Fibroblast of skin of scalp (primary cell): ENCODE measurements around the gene ADD3.

Experiments used
- DNase-seq: peaks from one replicate; pipeline ENCODE4 v3.0.0-alpha.2; 2013

Gene ADD3

GRCh38 chr10:110158051-110159005 is 150.5 kb downstream of the ADD3 start:
- DNase-seq: no peak

- DNase-seq: no peak
These were observed 152.3 kb downstream of the ADD3 start for GRCh38 chr10:110160081-110160480.

GRCh38 chr10:110160522-110160921 is 152.7 kb downstream of the ADD3 start:
- no peak for DNase-seq

- DNase-seq: no peak
These were observed 155.0 kb downstream of the ADD3 start for GRCh38 chr10:110162741-110163145.

- no peak for DNase-seq
These were observed 155.5 kb downstream of the ADD3 start for GRCh38 chr10:110163192-110163773.

DNA sequence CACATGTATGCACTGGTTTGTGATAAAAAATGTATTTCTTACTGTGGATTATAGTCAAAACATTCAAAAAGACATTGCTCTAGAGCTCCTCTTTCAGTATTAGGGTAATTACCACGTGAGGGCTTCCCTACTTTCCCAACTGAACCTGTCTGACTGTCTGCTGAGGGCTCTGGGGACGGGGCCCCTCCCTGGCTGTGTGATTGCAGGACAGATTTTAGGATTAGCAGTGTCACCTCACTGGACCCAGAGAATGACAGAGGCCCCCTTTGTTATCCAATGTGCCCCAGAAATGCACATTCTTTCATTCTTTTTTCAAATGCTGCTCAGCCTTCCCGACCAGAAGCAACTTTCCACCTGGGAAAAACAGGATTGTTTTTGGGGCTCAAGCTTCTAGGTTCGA is 156.1 kb downstream of the ADD3 start:
- no peak for DNase-seq

- no peak for DNase-seq
These were observed 157.5 kb downstream of the ADD3 start for GRCh38 chr10:110165239-110165638.

DNA sequence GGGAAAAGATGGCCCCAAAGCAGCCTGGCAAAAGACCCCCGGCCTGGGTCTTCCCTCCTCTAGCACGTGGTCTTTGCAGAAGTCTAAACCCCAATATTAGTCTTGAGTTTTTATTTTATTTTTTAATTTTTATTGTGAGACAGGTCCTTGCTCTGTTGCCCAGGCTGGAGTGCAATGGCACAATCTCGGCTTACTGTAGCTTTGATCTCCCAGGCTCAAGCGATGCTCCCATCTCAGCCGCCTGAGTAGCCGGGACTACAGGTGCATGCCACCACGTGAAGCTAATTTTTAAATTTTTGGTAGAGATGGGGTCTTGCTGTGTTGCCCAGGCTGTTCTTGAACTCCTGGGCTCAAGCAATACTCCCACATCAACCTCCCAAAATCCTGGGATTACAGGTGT is 159.4 kb downstream of the ADD3 start:
- no peak for DNase-seq

DNA sequence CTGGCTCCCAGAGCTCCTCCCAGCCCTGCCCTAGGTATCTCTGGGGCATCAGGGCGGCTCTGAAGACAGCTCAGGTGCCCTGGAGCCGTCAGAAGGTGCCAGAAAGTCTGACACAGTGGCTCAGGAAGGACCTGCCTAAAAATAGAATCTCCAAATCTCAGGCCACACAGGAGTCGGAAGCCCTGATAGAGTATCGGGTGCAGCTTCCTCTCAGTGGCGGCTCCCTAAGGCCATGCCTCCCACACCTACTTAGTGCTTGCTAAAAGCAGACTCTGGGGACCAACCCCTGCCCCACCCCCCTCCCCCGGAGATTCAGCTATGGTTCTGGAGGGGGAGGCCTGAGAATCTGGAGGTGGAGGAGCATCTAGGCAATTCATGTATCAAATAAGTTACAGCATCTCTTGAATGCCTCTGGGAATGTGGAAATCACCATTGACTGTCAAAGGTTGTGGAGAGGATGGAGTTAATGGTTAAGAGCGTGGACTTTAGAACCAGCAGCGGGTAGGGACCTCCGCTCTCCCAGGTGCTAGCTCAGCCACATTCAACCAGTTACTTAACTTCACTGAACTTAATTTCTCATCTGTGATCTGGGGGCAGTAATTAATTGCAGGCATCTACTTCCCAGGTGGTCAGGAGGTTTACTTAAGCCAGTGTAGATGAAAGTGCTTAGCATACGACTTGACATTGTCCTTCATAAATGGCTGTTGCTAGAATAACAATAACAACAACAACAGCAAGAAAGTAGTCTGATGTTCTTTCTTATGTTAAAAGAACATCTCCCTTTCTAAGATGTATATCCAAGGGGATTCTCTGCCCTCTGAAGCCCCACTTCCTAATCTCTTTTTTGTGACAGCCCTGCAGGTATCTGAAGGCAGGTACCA is 161.1 kb downstream of the ADD3 start:
- no peak for DNase-seq

DNA sequence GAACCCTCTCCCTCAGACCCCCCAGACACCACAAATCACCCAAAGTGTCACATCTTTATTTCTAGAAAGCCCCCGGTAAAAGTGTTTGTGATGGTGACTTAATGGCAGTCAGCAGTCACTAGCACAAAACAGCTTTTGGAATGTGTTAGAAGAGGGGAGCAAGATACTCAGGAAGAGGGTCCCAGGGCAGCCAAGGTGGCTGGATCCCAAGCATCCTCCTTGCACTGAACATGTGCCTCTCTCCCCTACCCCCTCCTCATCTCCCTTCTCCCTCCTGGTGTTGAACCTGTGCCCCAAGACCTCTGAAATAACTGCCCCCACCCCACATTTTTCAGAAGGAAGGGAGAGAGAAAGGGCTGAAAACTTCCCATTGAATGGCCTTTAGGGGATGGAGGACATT is 161.8 kb downstream of the ADD3 start:
- DNase-seq: no peak

GRCh38 chr10:110170142-110170971 is 162.6 kb downstream of the ADD3 start:
- DNase-seq: no peak

DNA sequence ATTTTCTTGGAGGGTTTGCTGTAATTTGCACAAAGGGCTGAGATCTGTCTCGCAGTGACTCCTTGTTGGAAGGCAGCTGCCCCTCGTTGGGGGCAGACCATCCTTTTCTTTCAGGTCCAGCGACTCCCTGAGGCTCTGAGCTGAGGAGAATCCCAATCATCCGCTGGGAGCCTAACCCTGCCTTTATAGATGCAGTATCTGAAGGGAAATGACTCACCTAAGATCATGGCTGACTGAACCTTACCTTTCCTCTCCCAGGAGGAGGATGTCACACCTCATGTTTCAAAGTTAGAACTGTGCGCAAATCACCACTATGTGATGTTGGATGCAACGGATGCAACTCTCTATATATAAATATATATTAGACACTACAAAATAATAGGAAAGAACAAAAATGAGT is 163.2 kb downstream of the ADD3 start:
- DNase-seq: no peak

DNA sequence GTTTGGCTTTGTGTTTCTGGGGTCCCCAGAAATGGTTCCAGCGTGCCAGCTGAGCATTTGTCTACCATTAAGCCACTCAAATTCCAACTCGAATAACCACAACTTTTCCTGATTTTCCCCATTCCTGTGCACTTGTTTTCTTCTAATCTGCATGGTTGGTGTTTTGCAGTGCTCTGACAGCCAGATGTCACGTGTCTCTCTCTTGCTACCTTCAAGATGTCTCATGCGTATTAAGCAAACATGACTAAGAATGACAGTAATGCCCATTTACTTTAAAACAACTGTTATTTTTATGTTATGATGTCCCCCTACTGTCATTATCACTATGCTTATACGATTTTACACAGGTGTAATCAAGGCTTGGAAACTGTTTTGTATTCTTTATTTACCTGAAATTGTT is 164.4 kb downstream of the ADD3 start:
- no peak for DNase-seq

DNA sequence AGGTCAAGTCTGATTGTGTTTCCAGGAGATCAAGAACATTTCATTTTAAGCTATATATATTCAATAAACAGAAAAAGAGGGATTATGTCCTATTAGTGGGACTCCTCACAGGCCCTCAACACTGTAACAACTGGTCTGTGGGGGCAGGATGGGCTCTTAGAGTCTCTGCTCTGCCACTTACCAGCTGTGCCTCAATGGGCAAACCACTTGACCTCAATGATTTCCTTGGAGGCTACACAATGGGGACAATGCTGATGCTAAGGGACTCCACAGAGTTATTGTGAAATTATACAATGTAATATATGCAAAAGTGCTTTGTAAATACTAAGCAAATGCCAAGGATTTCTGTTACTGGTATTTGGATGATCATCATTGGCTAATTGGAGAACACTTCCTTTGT is 166.4 kb downstream of the ADD3 start:
- no peak for DNase-seq

GRCh38 chr10:110174816-110175215 is 167.0 kb downstream of the ADD3 start:
- DNase-seq: no peak

- DNase-seq: no peak
These were observed 167.6 kb downstream of the ADD3 start for GRCh38 chr10:110175406-110175805.

- no peak for DNase-seq
These were observed 168.6 kb downstream of the ADD3 start for GRCh38 chr10:110176141-110177030.

- no peak for DNase-seq
These were observed 171.4 kb downstream of the ADD3 start for GRCh38 chr10:110179220-110179619.

DNA sequence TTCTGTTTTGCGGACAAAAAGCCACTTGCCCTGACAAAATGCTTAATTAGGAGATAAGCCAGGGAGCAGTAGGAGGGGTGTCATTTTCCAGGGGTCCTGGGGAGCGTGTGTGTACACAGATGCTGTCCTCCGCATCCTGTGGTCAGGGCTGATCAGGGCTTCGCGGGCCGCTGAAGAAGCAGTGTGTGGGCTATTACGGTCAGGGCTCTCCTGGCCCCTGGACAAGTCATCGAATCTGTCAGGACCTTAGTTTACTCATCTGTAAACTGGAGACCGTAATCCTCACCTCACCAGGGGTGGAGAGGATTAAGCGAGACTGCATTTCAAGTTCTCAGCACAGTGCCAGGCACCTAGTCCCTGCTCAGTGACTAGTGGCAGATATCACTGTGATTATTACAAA is 173.7 kb downstream of the ADD3 start:
- DNase-seq: no peak

GRCh38 chr10:110181911-110182310 is 174.1 kb downstream of the ADD3 start:
- no peak for DNase-seq

GRCh38 chr10:110184398-110184797 is 176.6 kb downstream of the ADD3 start:
- no peak for DNase-seq
